ENCODE results near the gene SRGAP2B.
"Not testable (repeated sequence)": the region's sequence is repeated elsewhere in the genome, so short reads cannot be mapped to it uniquely, and the experiment has no call there.

SRGAP2B gene

DNA sequence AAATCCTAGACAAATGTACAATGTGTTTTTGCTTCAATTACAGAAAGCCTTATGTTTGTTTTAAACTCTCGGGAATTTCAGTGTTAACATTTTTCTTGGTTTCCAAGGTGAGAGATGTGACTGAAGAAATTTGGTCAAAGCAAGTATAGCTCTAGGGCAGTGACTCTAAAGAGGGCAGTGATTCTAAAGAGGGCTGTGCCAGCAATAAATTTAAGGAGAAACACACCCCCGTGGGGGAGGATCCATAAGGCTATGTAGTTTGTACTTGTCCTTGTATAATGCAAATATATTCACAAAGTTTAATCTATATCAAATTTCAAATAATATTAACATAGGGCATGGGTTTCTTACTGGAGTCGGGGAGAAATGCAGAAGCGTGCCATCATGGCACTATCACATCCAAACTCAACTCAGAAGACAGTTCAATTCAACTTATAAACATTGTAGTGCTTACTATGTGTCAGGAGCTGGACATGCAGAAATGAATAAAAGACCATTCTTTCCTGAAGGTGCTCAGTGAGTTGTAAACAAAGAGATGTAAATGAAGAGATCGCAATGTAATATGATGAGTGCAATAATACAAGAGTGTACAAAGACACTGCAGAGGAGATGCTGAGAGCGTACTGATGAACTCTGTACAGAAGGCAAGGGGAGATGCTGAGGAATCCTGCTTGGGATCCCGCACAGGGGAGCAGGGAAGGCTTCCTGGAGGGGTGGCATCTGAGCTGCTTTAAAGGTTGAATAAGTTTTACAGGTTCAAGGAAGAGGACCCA, 12.5 kb downstream of the SRGAP2B start:
- DNase-seq = not testable (repeated sequence)

DNA sequence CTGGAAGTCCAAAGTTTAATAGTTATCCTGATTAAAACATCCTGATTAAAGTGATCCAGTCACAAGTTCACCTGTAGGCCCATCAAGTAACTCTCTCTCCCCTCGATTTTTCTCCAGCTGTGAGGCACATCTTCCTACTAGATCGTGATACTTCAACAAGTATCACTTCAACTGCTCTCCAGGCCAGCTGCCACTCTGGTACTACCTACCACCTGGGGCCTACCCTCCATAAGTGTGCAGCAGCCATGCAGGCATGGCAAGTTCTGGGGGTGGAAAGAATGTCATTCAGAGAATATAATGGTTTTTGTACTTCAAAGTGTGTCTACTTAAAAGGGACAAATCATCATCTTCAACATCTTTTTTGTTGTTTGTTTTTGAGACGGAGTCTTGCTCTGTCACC, 14.9 kb downstream of the SRGAP2B start:
- not testable (repeated sequence) for DNase-seq

DNA sequence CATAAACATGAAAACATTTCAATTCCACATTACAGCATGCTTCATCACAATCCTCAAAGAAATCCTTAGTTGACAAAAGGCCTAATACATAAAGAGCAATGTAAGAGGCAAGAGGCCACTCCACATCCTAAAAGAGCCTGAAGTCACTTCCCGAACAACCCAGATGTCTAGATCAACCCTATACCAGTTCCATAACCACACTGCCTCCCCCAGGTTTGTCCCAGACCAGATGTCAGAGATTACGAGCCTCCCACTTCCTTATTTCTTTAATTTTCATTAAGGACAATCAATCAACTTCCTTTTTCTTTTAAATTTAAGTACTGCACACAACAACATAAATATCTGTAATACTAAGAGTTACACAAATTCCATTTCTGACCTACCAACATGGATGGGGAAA, 15.4 kb downstream of the SRGAP2B start:
- not testable (repeated sequence) for DNase-seq

DNA sequence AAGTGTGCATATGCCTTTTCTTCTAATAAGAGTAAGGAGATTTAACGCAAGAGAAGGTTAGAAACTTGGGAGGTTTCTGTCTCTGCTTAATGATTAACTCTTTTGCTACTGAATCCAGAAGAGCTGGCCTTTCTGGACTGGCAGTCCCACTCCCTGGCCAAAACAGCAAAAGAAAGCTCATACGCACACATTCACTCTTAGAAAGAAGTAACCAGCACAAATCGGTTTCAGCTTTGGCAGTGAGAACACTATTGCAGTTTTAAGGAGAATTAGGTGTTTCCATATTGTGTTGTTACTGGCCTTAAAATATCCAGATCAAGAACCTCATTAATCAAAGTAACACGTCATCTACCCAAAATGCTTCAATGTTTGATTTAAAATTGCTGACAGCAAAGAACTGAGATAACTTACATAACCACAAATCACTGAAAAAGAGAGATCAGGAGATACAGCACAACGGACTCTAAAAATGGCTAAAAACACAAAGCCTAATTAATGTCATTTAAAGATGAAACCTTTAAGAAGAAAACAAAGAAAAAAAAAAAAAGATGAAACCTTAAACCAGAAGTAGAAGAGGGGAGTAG, 16.2 kb downstream of the SRGAP2B start:
- not testable (repeated sequence) for DNase-seq

DNA sequence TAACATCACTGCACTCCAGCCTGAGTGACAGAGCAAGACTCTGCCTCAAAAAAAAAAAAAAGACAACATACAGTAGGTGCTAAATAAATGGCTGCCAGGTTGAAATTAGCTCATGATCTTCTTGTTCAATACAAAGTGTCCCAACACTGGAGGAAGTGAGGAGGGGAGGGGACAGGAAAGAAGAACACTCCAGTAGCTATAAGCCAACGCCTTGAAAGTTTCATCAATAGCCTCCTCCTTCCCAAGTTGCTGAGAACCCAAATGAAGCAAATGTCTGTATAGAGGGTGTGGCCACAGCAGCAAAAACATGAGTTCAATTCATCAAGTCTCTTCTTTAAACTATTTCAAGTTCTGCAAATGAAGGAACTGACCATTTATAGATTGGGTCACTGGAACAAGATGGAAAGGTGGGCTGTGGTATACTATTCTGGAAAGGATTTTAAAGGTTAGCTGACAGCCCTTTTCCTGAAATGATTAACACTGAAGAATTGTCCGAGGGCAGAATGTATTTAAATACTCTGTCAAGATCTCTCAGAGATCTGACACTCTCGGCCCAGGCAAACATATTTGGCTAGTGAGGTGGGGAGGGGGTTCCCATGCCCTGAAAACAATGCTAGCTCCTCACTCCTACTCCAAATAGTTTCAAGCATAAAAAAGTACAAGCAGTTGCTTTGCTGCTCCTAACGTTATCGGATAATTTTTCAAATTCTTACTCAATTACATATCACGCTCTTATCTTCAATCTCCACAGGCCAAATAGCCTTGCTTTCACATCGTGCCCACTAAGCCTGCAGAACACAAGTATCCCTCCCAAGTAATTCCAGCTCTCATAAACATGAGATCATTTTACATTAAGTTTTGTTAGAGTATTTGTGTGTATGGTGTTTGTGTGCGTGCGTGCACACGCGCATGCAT, 17.0 kb downstream of the SRGAP2B start:
- not testable (repeated sequence) for DNase-seq

DNA sequence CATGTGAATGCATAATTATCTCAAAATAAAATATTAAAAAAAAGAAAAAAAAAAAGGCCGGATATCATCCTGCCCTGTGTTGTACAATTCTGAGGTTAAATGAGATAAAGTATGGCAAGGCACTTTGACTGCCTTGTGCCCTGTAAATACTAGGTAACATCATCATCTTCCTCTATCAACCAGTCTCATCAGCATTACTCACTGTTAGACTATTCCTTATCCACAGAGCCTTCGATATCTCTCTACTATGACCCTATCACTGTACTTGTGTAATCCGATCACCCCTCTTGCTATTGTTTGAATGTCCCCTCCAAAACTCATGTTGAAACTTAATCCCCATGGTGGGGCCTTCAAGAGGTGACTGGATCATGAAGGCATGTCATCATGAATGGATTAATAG, 18.3 kb downstream of the SRGAP2B start:
- not testable (repeated sequence) for DNase-seq

DNA sequence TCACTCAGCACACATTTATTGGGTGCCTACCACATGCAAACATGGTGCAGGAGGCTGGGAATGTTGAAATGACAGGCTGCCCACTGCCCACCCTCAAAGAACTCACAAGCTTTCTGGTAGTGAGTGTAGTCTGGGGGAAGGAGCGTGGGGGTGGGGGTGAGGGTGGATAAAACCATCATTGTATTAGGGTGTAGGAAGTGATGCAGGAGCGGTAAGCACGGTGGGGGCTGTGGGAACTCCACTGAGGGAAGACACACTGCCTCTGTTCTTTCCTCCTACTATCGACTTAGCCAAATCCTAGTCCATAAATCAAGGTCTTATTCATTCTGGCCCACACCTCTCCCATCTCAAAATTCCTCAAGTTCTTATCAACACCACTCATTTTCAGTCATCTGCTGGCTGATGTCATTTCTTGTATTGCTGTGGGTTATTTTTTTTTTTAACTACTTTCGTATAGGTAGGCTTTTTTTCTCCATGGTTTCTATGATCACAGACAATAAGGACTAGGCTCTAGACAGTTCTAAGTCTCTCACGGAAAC, 21.0 kb downstream of the SRGAP2B start:
- not testable (repeated sequence) for DNase-seq

DNA sequence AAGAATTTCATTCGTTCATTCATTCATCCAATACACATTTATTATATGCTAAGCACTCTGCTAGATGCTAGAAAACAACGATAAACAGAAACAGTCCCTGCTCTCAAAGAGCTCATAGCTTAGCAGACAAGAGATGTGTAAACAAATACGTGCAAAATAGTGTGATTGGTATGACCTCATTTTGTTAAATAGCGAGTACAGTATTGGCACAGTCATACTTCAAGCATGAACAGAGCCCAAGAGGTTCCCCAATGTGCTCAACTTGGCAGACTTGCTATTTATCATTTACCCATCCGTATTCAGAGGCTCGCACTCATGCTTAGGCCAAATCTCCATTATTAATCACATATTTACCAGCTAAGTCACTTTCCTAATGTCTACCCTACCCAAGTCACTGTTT, 23.6 kb downstream of the SRGAP2B start:
- not testable (repeated sequence) for DNase-seq

DNA sequence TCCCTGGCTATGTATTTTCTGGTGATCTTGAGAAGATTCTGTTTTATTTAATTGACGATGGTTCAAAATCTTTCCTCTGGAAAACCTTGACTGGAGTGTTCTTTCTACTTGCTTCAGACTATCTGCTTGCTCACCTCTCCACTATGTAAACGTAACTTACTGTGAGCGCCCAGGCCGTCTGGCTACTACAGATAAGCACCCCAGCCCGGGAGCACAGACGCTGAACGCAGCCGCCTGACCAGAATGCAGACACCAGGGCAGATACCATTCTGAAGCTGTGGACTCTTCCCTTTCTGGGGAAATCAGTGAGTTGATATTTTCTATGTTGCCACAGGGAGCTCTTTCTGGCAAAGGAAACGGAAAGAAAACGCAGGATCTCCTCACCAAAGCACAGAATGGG, 28.6 kb downstream of the SRGAP2B start:
- not testable (repeated sequence) for DNase-seq

DNA sequence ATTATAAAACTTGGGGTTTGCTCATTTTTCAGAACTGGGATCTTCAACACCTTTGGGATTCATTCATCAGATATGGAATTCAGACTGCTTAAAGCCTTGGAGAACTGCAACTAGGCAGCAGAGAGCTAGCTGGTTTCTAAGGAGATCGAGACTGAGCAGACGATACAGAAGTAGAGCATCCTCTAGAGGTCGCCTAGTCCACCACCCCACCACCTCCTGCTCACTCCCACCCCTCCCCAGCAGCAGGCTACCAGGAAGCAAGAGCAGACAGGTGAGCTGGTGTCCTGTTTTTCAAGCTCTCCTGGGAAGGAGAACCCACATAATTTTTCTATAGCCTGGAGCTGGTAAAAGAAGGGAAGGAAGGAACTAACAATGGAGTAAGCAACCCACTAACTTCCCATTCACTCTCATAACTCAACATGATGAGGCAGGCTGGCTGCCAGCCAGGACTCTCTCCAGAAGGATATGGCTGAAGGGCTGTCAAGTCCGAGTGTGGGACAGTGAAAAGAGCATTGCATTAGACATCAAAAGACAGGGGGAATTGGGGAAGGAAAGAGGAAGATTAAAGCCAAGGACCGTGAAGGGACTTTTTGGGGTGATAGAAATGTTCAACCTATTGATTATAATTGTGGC, 29.8 kb downstream of the SRGAP2B start:
- DNase-seq = not testable (repeated sequence)

DNA sequence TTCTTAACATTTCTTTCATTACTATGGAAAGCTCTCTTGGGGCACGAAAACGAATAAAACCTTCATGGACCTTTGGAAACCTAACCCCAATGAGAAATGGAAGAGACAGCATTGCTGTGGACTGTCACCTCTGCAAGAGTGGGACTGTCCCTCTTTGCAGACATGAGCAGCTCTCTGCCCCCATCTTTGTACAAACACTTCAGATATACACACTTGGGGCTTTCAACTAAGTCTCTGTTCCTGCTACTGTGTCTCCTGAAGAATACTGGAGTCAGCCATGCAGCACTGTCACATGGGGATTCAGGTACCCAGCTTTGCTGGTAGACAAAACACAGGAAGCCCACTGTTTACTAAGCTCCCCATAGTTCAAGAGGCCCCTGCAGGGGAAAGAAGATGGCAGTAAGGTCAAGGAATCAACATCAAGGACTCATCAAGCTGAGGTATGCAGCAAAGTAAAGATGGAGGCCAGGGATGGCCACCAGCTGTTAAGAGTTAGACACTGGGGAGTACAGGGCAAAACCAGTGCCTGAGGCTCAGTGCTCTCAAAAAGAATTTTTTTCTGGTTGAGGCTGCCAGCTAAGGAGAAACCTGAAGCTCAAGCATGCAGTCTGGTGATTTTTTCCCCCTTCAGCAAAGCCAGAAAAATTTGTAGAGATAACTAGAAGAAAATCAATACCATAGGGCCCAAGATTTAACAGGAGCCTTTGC, 31.0 kb downstream of the SRGAP2B start:
- not testable (repeated sequence) for DNase-seq

DNA sequence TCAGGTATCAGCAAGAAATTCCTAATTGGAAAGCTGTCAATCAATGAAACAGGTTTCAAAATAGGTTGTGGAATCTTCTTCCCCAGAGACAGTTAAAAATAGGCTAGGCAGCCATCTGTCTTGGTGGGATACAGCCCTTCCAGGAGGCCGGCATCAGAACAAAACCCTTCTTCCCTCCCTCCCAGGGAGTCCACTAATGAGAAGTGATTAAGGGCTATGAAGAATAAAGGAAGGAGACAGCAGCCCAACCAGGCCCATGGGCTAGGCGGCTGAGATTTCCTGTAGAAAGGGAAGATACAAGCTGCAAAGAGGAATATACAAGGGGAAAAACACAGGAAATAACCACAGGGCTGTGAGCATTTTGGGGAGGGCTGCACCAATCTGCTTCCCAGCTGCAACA, 31.8 kb downstream of the SRGAP2B start:
- not testable (repeated sequence) for DNase-seq

DNA sequence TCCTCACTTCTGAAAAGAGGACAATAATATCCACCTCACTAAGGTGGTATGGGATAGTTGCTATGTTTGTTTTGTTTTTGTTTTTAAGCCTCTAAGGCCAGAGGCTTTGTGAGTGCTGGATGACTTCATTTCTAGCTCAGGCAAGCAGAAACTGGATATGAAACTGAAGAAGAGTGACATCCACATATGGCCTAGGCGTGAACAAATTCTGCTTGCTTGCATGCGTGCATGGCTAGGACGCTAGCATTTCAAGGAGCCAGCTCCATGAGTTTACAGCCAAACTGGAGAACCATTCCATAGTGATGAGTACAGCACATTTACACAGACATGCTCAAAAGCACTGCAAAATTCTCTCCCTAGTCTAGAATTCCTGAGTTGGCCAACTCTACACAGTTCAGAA, 36.9 kb downstream of the SRGAP2B start:
- DNase-seq = not testable (repeated sequence)

DNA sequence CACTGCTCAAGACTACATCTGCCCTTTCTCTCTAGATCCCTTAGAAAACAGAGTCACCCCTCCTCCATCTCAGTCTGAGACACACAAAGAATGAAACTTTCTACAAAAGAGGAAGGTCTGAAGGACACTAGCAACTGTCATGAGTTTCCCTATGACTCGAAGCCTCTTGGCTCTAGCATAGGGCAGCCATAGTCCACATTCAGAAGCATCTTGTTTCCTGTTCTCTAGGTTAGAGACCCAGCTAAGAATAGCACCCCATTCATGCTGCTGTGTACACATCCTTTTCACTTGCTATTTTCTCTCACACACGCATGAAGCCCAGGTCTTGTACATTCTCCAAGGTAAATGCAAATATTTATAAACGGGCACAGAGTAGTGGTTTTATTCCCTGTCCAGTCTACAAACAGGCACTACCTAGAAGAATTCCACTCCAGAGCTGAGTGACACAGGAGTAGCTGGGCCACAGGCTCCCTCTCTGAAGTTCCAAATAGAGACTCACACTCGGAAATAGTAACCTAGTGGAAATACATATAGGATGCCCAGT, 39.8 kb downstream of the SRGAP2B start:
- not testable (repeated sequence) for DNase-seq

DNA sequence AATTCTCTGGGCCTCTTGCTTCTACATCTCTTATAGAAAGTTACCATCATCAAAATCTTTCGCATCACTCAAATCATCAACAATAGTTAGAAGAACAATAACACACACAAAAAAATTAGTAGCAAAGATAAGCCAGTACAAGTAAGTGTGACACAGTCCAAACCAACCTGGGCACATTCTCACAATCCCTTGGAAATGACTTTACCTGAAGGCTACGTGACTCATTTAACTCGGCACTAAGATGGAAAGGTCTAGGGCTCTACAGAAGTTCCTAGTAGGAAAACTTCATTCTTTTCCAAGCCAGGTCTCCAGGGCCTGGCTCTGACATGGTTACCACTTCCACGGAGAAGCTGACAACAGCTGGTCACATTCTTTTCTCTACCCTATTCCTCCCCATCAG, 41.7 kb downstream of the SRGAP2B start:
- DNase-seq = not testable (repeated sequence)

DNA sequence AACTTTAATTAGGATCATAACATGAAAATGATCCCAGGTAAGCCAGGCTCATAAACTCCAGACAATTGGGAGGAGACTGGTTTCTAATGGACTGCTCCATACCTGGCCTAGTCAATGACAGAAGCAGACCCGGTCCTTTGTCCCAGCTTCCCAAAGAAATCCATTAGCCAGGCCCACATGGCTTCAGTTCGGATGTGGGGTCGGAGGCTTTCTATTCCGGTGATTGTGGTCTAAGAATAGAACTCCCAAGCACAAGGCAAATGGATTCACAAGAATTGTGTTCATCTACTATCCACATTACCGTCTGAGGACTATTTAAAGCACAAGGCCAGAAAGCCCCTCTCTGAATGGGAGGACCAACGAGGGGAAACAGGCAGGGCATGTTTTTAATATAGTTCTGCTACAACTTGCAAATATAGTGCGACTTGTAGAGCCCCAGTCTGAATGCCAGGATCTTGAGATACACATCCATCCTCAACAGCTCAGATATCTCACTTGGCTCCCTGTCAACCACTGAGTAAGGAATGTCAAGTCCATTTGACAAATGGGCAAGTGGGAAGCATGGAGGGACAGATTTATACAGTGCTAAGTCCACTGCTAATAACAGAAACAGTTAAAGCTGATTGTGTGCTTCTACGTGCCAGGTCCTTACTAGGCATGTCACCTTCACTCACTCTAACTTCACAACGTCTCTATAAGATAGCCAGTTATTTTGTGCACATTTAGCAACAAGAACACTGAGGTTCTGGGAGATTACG, 42.9 kb downstream of the SRGAP2B start:
- not testable (repeated sequence) for DNase-seq

DNA sequence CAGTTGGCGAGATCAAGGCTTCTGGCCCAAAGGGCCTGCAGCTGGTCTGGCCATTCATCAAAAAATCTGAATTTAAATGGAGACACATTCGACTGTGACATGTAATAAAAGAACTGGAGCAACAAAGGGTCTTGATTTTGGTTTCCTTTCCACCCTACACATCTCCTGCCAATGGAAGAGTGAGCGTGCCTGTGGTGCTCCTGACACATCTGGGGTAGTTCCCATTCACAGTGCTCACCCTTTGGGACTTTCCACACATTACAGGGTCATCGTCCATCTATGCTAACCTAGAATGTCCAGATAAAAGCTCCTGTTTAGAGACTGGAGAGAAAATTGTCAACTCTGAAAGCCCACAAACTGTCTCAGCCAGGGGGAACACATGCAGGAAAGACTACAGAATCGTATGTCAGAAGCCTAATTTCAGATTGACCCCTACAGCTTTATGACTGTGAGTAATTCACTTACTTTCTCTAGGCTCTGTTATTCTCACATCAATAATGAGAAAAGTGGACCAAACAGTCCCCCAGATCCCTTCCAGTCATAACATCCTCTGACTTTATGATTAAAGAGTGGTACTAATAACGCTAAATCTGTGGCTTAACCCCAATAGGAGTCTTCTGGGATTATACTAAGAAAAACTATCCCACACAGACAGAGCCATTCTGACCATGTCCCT, 46.8 kb downstream of the SRGAP2B start:
- DNase-seq = not testable (repeated sequence)

DNA sequence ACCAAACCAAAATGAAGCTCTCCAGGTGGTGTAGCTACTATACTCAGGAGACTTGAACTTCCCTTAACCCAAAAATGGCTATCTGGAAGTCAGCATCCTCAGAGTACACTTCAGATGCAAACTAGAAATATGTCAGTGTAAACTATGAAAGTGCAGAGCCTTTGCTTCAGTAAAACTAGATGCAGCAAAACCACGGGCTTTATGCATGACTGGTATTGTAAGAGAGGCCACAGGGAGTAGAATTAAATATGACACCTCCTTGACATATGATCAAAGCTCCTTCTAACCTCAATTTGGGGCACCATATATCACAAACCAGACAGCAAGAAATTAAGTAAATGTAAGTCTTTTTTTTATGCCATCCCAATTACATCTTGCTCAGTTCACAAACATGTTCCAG, 47.6 kb downstream of the SRGAP2B start:
- DNase-seq = not testable (repeated sequence)

DNA sequence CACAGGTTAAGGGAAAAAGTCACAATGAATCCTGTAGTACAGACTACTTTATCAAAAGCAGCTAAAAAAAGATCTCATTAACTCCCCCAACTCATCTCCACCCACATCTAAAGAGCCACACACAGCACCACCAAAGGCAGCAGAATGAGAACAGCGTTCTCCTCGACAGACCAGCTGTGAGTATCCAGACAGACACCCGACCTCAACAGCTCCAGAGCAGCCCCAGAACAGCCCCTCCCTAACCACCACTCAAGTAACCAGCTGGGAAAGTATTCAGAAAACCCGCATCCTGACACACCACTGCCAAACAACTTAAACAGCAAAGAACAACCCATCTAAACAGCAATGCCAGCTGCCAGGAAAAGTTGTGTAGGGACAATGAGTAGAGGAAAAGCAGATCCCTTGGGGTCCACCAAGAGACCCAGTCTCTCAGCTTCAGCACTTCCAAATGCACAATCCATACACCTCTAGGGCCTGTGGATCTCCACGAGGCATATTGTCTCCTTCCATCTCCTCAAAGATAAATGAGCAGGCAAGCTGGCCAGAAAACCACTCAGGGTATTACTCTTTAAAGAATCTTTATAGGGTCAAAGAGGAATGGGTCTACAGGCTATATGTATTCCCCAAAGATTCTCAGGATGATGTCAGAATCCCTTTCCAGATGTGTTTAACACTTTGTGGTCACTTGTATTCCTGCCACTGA, 49.4 kb downstream of the SRGAP2B start:
- DNase-seq = not testable (repeated sequence)

DNA sequence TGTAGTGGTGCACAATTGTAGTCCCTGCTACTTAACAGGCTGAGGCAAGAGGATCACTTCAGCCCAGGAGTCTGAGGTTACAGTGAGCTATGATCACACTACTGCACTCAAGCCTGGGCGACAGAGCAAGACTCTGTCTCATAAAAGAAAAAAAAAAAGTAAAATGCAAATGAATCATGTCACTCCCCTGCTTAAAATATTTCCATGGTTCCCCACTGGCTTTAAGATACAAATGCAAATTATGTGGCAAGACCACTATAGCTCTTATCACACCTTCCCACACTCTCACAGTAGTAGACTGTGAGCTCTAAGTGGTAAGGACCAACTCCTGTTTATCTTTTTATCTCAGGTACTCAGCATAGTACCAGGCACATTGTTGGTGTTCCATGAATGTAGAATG, 53.6 kb downstream of the SRGAP2B start:
- DNase-seq = not testable (repeated sequence)
